ENCODE measurements around the gene DSG2.

Gene DSG2

DNA sequence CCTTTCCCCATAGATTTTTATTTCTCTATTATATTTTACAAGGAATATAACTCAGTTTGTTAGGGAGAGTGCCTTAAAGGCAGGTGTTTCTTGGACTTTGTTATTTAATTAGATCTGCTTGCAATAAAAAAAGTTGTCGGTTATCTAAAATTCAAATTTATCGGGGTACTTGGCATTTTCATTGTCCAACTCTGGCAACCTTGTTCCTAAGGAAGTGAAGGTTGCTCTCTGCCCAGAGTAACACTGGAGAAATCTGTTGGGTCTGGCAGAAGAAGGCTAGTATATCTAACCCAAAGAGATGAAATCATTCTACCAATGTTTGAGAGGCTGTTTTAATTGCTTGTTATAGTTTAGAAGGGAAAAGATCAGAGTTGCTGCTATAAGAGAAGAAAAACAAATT, 50.9 kb downstream of the DSG2 start:
- TF ChIP-seq, protein P1, sequence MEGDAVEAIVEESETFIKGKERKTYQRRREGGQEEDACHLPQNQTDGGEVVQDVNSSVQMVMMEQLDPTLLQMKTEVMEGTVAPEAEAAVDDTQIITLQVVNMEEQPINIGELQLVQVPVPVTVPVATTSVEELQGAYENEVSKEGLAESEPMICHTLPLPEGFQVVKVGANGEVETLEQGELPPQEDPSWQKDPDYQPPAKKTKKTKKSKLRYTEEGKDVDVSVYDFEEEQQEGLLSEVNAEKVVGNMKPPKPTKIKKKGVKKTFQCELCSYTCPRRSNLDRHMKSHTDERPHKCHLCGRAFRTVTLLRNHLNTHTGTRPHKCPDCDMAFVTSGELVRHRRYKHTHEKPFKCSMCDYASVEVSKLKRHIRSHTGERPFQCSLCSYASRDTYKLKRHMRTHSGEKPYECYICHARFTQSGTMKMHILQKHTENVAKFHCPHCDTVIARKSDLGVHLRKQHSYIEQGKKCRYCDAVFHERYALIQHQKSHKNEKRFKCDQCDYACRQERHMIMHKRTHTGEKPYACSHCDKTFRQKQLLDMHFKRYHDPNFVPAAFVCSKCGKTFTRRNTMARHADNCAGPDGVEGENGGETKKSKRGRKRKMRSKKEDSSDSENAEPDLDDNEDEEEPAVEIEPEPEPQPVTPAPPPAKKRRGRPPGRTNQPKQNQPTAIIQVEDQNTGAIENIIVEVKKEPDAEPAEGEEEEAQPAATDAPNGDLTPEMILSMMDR (IDR thresholded peaks at IDR 0.05; ENCODE audit: extremely low read depth, insufficient read depth, missing control alignments), result no peak
- DNase-seq (ENCODE audit: low spot score), result no peak
- in situ Hi-C loops (cut with MboI; ENCODE audit: low pct_unique_long_range_greater_than_20kb, low sequenced_read_pairs, unreplicated experiment), result no loop called here

DNA sequence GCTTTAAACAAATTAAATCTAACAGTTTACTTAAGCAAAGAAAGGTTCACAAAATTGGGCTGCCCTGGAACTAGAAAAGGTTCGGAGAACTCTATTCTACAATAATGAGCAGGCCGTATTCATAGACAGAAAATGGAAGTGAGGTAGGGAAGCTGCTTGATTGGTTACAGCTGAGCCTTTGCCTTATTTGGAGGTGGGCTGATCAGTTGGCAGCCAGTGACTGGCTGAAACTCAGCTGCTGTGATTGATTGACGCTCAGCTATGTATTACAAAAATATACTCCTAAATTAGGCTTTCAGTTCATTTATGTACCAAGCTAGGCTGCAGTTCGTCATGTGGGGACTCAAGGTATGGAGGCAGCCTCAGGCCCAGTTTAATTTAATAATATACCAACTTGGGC, 51.4 kb downstream of the DSG2 start:
- no peak for DNase-seq (ENCODE audit: low spot score)
- TF ChIP-seq, protein P1 (IDR thresholded peaks at IDR 0.05; ENCODE audit: extremely low read depth, insufficient read depth, missing control alignments), result no peak
- in situ Hi-C loops (cut with MboI; ENCODE audit: low pct_unique_long_range_greater_than_20kb, low sequenced_read_pairs, unreplicated experiment), result no loop called here

DNA sequence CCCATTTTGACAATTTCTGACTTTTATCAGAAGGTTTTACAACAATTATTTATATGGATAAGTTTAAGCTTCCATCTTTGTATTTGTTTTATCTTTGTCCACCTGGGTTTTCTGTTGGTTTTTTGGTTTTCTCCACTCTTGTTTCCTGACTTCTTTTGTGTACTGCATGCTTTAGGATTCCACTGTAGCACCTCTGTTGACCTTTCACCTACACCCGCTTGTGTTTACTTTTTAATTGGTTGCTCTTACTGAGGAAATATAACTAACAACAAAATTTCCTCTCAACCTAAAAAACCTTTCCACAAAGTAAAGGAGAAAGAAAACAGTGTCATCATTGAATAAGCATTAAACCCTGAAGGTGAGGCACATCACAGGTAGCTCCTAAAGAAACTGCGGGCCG, 53.9 kb downstream of the DSG2 start:
- in situ Hi-C loops (cut with MboI; ENCODE audit: low pct_unique_long_range_greater_than_20kb, low sequenced_read_pairs, unreplicated experiment), result loop anchor here (10.0 kb wide), 2 partner anchors 173 to 273 kb away; no protein-coding TSS in a partner anchor
- TF ChIP-seq, protein P1 (IDR thresholded peaks at IDR 0.05; ENCODE audit: extremely low read depth, insufficient read depth, missing control alignments), result no peak

DNA sequence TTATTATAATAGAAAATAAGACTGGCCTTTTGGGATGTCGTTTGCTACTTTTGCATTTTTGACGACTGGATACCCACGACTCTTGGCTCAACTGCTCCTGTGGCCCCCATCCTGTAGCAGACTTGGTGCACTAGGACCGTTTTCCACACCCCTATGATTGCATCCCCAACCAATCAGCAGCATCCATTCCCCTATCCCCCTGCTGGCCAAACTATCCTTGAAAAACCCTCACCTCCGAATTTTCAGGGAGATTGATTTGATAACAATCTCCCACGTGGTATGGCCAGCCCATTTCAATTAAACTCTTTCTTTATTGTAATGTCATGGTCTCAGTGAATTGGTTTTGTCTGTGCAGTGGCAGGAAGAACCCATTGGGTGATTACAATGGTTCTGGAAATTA, 55.8 kb downstream of the DSG2 start:
- TF ChIP-seq, protein P1 (IDR thresholded peaks at IDR 0.05; ENCODE audit: extremely low read depth, insufficient read depth, missing control alignments), result peak; percentile 2
- DNase-seq (ENCODE audit: low spot score), result no peak
- in situ Hi-C loops (cut with MboI; ENCODE audit: low pct_unique_long_range_greater_than_20kb, low sequenced_read_pairs, unreplicated experiment), result loop anchor here (10.0 kb wide), 2 partner anchors 171 to 271 kb away; no protein-coding TSS in a partner anchor

More for the DNA sequence above, 53.9 kb downstream of the DSG2 start:
- no peak for DNase-seq (ENCODE audit: low spot score)

DNA sequence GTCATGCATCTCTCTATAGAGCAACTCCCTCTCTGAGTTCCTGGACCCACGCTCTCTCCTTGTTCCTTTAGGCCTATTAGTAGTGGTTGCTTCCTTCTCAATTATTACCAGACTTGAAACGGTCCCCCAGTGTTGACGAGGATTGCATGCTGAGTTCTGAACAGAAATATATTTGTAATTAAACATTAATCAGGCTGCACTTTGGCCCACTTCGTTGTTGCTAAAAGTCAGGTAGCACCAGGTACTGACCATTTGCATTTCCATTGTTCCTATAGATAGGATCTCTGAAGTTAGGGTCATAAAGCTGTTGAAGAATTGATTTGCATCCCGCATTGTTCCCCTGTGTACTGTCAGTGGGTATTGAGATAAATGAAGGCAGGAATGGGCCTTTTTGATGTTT, 56.8 kb downstream of the DSG2 start:
- in situ Hi-C loops (cut with MboI; ENCODE audit: low pct_unique_long_range_greater_than_20kb, low sequenced_read_pairs, unreplicated experiment), result loop anchor here (10.0 kb wide), 2 partner anchors 170 to 270 kb away; no protein-coding TSS in a partner anchor
- DNase-seq (ENCODE audit: low spot score), result no peak
- TF ChIP-seq, protein P1 (IDR thresholded peaks at IDR 0.05; ENCODE audit: extremely low read depth, insufficient read depth, missing control alignments), result no peak

DNA sequence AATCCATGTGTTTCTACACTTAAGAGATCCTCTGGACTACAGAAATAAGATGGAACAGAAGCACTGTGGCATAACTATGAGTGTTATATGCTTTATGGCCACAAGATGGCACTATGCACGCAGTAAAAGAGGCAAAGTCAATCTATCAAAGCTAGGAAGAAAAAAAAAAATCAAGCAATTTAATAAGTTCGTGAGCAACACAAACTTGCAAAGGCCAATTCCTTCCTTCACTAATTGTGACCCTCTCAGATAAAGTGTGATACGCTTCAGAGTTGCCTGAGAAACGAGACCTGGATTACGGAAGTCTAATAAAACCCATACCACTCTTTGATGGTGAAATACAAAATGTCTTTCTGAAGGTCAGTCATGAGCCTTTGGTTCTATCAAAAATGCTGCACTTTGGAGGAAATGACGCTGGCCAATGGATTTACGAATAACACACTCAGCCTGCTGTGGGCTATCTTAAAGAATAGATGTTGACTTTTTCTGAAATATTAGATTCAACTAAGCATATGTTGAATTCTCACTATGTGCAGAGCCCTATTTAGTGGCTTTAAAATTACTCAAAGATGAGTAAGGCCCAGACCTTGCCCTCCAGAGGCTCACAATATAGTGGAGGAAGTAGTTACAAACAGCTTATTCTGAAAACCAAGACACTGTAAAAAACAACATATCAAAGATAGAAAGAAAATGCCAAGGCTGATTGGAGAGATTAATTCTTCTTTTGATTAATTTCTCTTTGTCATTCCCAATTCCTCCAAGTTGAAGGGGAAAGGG, 58.2 kb downstream of the DSG2 start:
- DNase-seq (ENCODE audit: low spot score), result peak; percentile 54
- in situ Hi-C loops (cut with MboI; ENCODE audit: low pct_unique_long_range_greater_than_20kb, low sequenced_read_pairs, unreplicated experiment), result loop anchor here (10.0 kb wide), 2 partner anchors 169 to 269 kb away; no protein-coding TSS in a partner anchor
- TF ChIP-seq, protein P1 (IDR thresholded peaks at IDR 0.05; ENCODE audit: extremely low read depth, insufficient read depth, missing control alignments), result peak; percentile 72
